NB4 (cell line): Measurements from ENCODE around the gene ZFP92.

Experiments
- MYC ChIP-seq: IDR thresholded peaks from 2 replicates; pipeline ENCODE4 v1.6.1; 2011; ENCODE audit warnings: low read depth, low read length
- POLR2A ChIP-seq: IDR thresholded peaks from 2 replicates; pipeline ENCODE4 v1.6.1; 2011; ENCODE audit warnings: mild to moderate bottlenecking; ENCODE audit not compliant: insufficient read length; ENCODE audit errors: extremely low read depth
- TF ChIP-seq, protein P1 (sequence below): IDR thresholded peaks from one replicate; pipeline ENCODE4 v1.5.1; 2012; ENCODE audit warnings: low read depth, low read length

DNA sequence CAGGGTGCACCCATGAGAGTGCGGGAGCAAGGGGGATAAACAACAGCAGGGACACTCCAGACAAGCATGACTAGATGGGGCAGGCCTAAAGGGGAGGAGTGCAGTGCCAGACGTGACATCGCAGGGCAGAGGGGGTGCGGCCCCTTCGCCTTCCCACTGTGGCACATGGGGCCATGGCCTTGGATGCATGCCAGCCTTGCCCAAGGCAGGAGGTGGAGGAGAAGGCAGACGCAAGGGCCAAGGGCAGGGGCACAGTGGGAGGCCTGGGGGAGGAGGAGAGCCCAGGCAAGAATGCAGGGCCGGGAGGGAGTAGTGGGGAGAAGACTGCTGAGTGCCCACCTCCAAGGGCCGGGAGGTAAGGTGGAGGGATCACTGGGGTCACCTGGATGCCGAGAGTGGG, 31.8 kb upstream of the ZFP92 start:
- TF ChIP-seq POLR2A (no peak), MYC (no peak)
- TF ChIP-seq, protein P1, sequence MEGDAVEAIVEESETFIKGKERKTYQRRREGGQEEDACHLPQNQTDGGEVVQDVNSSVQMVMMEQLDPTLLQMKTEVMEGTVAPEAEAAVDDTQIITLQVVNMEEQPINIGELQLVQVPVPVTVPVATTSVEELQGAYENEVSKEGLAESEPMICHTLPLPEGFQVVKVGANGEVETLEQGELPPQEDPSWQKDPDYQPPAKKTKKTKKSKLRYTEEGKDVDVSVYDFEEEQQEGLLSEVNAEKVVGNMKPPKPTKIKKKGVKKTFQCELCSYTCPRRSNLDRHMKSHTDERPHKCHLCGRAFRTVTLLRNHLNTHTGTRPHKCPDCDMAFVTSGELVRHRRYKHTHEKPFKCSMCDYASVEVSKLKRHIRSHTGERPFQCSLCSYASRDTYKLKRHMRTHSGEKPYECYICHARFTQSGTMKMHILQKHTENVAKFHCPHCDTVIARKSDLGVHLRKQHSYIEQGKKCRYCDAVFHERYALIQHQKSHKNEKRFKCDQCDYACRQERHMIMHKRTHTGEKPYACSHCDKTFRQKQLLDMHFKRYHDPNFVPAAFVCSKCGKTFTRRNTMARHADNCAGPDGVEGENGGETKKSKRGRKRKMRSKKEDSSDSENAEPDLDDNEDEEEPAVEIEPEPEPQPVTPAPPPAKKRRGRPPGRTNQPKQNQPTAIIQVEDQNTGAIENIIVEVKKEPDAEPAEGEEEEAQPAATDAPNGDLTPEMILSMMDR = no peak
